Neural crest cell (in vitro differentiated cells): ENCODE measurements around the gene GALNT8. TPM values are rescaled to one million over a fixed set of nuclear protein-coding genes. Genes with fewer than 3 reads are reported as not detected.
A peak's percentile ranks its signal among the peaks of the same experiment; 100 is the strongest.

Experiments used
- DNase-seq: peaks from one replicate; pipeline ENCODE4 v3.0.0; 2021; ENCODE audit warnings: low read depth, mixed read lengths, low spot score
- H3K27ac Mint-ChIP-seq: one replicate; pipeline ENCODE4 v1.8.0; 2021; ENCODE audit warnings: mild to moderate bottlenecking, mixed read lengths; ENCODE audit not compliant: unreplicated experiment
- H3K27me3 Mint-ChIP-seq: 2 replicates; pipeline ENCODE4 v1.8.0; 2021; ENCODE audit warnings: low read depth, mild to moderate bottlenecking, mixed read lengths
- H3K36me3 Mint-ChIP-seq: 2 replicates; pipeline ENCODE4 v1.8.0; 2021; ENCODE audit warnings: low read depth, mild to moderate bottlenecking, mixed read lengths
- H3K4me1 Mint-ChIP-seq: 2 replicates; pipeline ENCODE4 v1.8.0; 2021; ENCODE audit warnings: mixed read lengths
- H3K4me3 Mint-ChIP-seq: one replicate; pipeline ENCODE4 v1.8.0; 2021; ENCODE audit warnings: mild to moderate bottlenecking, mixed read lengths
- H3K9me3 Mint-ChIP-seq: 2 replicates; pipeline ENCODE4 v1.8.0; 2021; ENCODE audit warnings: mixed read lengths
- CTCF ChIP-seq: fragments of 200-600 bp; sonication (generic); conservative IDR thresholded peaks from 2 replicates; pipeline ENCODE4 v1.5.0; 2021; ENCODE audit warnings: antibody characterized with exemption, mild to moderate bottlenecking
- total RNA-seq: library from RNA; stranded (reverse); gene quantifications from 2 replicates; pipeline ENCODE4 v1.2.1, GENCODE V29; 2021

GALNT8 gene
- total RNA-seq, 1 donor from 2014 or later: 7.6 TPM

- no peak for TF ChIP-seq CTCF
- no peaks in the 10 kb centered on the region for H3K9me3 Mint-ChIP-seq
- H3K36me3 Mint-ChIP-seq: peaks cover 3% of the 10 kb centered on the region
- no peak for DNase-seq
- no peaks in the 10 kb centered on the region for H3K27me3 Mint-ChIP-seq
- no peak overlapping the region for H3K27ac Mint-ChIP-seq
- no peak overlapping the region for H3K4me3 Mint-ChIP-seq
- H3K4me1 Mint-ChIP-seq: no peaks in the 10 kb centered on the region
Measured at GRCh38 chr12:4796694-4797482, 76.7 kb downstream of the GALNT8 start.

- no peak overlapping the region for H3K27ac Mint-ChIP-seq
- H3K9me3 Mint-ChIP-seq: no peaks in the 10 kb centered on the region
- H3K36me3 Mint-ChIP-seq: peaks cover 15% of the 10 kb centered on the region
- DNase-seq: no peak
- no peak overlapping the region for H3K4me3 Mint-ChIP-seq
- no peaks in the 10 kb centered on the region for H3K27me3 Mint-ChIP-seq
- no peaks in the 10 kb centered on the region for H3K4me1 Mint-ChIP-seq
- TF ChIP-seq CTCF: no peak
Measured at GRCh38 chr12:4800555-4800954, 80.4 kb downstream of the GALNT8 start.

GRCh38 chr12:4802841-4803240, 82.6 kb downstream of the GALNT8 start:
- DNase-seq: no peak
- H3K27ac Mint-ChIP-seq: no peak overlapping the region
- peaks cover 13% of the 10 kb centered on the region for H3K27me3 Mint-ChIP-seq

GRCh38 chr12:4806439-4807115, 86.4 kb downstream of the GALNT8 start:
- H3K36me3 Mint-ChIP-seq: peaks cover 18% of the 10 kb centered on the region
- no peaks in the 10 kb centered on the region for H3K9me3 Mint-ChIP-seq
- no peak for DNase-seq
- H3K4me3 Mint-ChIP-seq: peak overlapping the region; percentile 52
- TF ChIP-seq CTCF: no peak
- H3K27me3 Mint-ChIP-seq: peaks cover 42% of the 10 kb centered on the region
- H3K27ac Mint-ChIP-seq: no peak overlapping the region
- peaks cover 21% of the 10 kb centered on the region for H3K4me1 Mint-ChIP-seq

More at GRCh38 chr12:4802841-4803240, 82.6 kb downstream of the GALNT8 start:
- Mint-ChIP-seq H3K4me1 (no peaks in the 10 kb centered on the region), H3K9me3 (no peaks in the 10 kb centered on the region), H3K4me3 (no peak overlapping the region), H3K36me3 (peaks cover 15% of the 10 kb centered on the region)
- no peak for TF ChIP-seq CTCF

- no peaks in the 10 kb centered on the region for H3K9me3 Mint-ChIP-seq
- H3K4me1 Mint-ChIP-seq: peaks cover 23% of the 10 kb centered on the region
- peaks cover 21% of the 10 kb centered on the region for H3K36me3 Mint-ChIP-seq
- peaks cover 45% of the 10 kb centered on the region for H3K27me3 Mint-ChIP-seq
- H3K27ac Mint-ChIP-seq: no peak overlapping the region
- no peak for TF ChIP-seq CTCF
- H3K4me3 Mint-ChIP-seq: peak overlapping the region; percentile 52
- no peak for DNase-seq
Measured at GRCh38 chr12:4807116-4807783, 87.0 kb downstream of the GALNT8 start.
